NCI-H2081 treated with DMSO at 0.1 percent for 48 hours (cell line): ENCODE results near the gene TOLLIP.
"Not testable (repeated sequence)": the region's sequence is repeated elsewhere in the genome, so short reads cannot be mapped to it uniquely, and the experiment has no call there.

Experiments used
- DNase-seq: peaks from one replicate; lab custom pipeline; 2025; lab: John Stamatoyannopoulos, UW

TOLLIP gene

DNA sequence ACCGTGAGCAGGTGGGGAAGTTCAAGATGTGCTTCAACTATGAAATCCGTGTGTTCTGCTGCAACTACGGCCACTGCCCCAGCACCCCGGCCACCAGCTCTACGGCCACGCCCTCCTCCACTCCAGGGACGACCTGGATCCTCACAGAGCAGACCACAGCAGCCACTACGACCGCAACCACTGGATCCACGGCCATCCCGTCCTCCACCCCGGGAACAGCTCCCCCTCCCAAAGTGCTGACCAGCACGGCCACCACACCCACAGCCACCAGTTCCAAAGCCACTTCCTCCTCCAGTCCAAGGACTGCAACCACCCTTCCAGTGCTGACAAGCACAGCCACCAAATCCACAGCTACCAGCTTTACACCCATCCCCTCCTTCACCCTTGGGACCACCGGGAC, 63.7 kb downstream of the TOLLIP start:
- DNase-seq, result not testable (repeated sequence)

DNA sequence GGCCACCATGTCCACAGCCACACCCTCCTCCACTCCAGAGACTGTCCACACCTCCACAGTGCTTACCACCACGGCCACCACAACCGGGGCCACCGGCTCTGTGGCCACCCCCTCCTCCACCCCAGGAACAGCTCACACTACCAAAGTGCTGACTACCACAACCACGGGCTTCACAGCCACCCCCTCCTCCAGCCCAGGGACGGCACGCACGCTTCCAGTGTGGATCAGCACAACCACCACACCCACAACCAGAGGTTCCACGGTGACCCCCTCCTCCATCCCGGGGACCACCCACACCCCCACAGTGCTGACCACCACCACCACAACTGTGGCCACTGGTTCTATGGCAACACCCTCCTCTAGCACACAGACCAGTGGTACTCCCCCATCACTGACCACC, 64.9 kb downstream of the TOLLIP start:
- DNase-seq, result not testable (repeated sequence)

DNA sequence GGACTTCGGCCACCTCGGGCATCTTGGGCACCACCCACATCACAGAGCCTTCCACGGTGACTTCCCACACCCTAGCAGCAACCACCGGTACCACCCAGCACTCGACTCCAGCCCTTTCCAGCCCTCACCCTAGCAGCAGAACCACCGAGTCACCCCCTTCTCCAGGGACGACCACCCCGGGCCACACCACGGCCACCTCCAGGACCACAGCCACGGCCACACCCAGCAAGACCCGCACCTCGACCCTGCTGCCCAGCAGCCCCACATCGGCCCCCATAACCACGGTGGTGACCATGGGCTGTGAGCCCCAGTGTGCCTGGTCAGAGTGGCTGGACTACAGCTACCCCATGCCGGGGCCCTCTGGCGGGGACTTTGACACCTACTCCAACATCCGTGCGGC, 65.9 kb downstream of the TOLLIP start:
- DNase-seq, result not testable (repeated sequence)

DNA sequence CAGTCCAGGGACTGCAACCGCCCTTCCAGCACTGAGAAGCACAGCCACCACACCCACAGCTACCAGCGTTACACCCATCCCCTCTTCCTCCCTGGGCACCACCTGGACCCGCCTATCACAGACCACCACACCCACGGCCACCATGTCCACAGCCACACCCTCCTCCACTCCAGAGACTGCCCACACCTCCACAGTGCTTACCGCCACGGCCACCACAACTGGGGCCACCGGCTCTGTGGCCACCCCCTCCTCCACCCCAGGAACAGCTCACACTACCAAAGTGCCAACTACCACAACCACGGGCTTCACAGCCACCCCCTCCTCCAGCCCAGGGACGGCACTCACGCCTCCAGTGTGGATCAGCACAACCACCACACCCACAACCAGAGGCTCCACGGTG, 66.7 kb downstream of the TOLLIP start:
- not testable (repeated sequence) for DNase-seq

- no peak for DNase-seq
Observed at GRCh38 chr11:1242289-1242688, 67.1 kb downstream of the TOLLIP start.

DNA sequence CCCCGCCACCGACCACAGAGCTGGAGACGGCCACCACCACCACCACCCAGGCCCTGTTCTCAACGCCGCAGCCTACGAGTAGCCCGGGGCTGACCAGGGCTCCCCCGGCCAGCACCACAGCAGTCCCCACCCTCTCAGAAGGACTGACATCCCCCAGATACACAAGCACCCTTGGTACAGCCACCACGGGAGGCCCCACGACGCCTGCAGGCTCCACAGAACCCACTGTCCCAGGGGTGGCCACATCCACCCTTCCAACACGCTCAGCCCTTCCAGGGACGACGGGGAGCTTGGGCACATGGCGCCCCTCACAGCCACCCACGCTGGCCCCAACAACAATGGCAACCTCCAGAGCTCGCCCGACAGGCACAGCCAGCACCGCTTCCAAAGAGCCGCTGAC, 67.7 kb downstream of the TOLLIP start:
- no peak for DNase-seq

- DNase-seq, result no peak
Observed at GRCh38 chr11:1240771-1241170, 68.7 kb downstream of the TOLLIP start.

DNA sequence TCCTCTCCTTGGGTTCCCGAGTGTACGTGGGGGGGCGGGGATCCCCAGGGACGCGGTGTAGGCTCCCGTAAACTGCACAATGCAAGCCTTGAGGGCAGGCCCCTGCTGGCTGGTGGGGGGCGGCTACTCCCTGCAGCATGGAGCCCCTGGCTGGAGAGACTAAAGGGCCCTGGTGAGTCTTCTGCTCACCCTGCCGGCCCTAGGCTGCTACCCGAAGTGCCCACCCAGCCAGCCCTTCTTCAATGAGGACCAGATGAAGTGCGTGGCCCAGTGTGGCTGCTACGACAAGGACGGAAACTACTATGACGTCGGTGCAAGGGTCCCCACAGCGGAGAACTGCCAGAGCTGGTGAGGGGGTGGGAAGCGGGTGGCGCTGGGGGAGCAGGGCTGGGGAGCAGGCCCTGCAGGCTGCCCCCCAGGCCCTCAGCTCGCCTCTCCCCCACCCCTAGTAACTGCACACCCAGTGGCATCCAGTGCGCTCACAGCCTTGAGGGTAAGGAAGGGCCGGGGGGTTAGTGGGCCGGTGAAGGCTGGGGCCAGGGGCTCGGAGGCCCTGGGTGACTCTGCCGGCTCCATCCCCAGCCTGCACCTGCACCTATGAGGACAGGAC, 69.7 kb downstream of the TOLLIP start:
- no peak for DNase-seq

- no peak for DNase-seq
Observed at GRCh38 chr11:1238767-1239595, 70.5 kb downstream of the TOLLIP start.

DNA sequence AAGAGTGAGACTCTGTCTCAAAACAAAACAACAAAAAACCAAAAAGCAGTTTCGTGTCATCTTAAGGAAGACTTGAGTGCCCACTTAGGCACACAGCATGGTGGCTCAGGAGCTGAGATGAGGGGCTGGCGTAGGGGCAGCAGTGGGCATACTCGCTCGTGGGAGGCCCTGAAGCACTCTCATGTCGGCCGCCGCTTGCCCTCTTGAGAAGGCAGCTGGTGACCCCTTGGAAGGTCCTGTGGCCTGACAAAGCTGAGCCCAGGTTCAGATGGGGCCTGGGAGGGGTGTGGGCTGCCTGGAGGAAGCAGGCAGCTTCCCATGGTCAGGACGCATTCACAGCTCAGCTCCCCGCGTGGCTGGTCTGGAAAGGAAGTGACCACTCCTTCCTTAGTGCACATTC, 71.6 kb downstream of the TOLLIP start:
- no peak for DNase-seq

DNA sequence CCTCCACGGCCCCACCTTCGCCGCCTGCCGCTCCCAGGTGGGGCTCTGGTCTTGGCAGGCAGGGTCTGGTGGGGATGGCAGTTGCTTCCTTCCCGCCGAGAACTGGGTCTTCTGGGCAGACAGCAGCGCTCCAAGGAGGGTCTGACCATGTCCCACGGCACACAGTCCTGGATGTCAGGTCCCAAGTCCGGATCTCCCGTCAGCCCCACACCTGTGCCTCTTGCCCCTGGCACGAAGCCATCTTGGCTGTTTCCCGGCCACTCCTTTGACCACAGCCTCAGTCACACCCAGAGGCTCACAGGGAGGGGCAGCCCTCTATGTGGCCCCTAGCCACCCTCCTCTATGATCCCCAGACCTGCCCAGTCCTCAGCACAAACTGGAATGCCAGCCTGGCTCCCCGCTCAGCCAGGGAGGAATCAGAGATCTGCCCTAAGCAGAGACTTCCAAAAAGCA, 72.3 kb downstream of the TOLLIP start:
- DNase-seq, result no peak

- DNase-seq, result no peak
Observed at GRCh38 chr11:1236316-1237127, 72.9 kb downstream of the TOLLIP start.

DNA sequence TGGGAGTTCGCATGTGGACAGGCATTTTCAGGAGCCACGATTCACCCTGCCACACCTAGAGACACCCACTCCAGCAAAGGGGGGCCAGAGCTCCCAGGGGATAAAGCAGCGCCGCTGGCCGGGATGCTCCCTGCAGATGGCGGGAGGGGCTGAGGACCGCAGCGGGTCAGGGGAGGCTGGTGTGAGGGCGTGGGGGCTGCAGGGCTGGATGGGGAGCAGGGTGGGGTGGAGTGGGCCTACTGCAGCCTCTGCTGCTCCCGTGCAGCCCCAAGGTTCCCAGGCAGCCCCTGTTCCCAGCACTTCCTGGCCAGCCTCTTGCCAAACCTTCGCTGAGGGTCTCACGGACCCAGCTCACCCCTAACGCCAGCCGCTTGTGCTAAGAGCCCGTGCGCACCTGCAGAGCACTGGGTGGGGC, 73.5 kb downstream of the TOLLIP start:
- DNase-seq, result no peak

DNA sequence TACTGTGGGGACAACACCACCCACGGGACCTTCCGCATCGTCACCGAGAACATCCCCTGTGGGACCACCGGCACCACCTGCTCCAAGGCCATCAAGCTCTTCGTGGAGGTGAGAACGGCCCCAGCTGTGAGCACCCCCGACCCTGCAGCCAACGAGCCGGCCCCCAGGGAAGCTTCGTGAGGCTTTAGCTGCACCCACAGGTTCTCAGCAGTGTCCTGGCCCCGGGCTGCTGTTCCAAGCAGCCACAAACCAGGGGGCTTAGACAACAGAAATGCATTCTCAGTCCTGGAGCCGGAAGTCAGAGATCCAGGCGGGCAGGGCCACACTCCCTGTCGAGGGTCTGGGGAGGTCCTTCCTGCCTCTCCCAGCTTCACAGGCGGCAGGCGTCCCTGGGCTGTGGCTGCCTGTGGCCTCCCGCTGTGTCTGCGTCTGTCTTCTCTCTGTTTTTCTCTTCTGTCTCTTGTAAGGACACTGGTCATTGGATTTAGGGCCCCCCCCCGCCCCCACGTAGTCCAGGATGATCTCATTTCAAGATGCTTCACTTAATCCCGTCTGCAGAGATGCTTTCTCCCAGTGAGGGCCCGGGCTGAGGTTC, 74.0 kb downstream of the TOLLIP start:
- no peak for DNase-seq

DNA sequence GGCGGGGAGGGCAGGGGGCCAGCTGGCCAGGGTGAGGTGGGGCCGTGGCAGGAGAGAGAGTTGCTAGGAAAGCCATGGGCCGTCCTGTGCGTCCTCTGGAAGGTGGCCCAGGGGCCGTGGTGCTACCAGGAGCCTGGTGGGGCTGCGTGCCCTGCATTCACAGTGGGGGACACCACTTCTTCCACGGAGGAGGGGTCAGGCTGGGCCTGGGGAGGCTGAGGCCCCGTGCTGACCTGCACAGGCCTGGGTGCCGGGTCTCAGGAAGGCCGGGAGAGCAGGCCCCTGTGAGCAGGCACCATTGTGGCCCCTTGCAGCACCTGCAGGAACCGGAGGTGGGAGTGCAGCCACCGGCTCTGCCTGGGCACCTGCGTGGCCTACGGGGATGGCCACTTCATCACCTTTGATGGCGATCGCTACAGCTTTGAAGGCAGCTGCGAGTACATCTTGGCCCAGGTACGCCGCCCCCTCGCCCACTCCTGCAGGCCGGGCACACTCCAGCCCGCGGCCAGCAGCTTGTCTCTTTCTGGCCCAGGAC, 74.6 kb downstream of the TOLLIP start:
- no peak for DNase-seq

- DNase-seq, result no peak
Observed at GRCh38 chr11:1234054-1234720, 75.2 kb downstream of the TOLLIP start.

DNA sequence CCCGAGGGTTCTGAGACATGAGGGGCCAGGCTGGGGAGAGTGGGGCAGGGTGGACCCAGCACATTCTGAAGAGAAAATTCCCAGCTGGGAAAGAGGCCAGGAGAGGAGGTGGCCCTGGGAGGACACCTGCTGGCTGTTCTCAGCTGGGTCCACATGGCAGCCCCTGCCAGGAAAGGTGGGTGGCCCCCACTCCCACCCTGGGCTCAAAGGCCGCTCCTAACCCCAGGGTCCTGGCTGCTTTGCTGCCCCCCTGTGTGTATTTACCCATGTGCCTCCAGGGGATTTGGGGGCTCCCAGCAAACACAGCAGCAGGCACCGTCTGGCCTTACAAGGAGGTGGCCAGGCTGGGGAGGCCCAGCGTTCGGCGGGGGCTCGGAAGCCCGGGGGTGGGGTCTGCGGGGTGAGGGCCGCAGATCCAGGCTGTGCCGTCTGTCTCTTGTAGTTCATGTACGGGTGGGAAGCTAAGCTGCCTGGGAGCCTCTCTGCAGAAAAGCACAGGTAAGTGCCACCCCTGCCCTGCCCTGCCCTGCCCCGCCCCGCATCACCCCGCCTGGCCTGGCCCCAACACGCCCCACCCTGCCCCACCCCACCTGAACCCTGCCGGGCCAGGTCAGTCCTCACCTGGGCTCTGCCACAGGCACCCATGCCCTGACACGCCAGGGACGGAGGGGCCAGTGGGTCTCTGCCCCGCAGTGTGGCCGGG, 75.9 kb downstream of the TOLLIP start:
- no peak for DNase-seq

DNA sequence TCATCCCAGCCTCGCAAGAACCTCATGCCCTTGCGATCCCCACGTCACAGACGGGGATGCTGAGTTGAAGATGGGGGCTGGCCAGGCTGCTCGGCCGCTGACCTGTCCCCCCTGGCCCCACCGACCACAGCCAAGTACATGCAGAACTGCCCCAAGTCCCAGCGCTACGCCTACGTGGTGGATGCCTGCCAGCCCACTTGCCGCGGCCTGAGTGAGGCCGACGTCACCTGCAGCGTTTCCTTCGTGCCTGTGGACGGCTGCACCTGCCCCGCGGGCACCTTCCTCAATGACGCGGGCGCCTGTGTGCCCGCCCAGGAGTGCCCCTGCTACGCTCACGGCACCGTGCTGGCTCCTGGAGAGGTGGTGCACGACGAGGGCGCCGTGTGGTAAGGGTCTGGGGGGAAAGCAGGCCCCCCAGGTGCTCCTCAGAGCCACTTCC, 76.5 kb downstream of the TOLLIP start:
- DNase-seq, result no peak

DNA sequence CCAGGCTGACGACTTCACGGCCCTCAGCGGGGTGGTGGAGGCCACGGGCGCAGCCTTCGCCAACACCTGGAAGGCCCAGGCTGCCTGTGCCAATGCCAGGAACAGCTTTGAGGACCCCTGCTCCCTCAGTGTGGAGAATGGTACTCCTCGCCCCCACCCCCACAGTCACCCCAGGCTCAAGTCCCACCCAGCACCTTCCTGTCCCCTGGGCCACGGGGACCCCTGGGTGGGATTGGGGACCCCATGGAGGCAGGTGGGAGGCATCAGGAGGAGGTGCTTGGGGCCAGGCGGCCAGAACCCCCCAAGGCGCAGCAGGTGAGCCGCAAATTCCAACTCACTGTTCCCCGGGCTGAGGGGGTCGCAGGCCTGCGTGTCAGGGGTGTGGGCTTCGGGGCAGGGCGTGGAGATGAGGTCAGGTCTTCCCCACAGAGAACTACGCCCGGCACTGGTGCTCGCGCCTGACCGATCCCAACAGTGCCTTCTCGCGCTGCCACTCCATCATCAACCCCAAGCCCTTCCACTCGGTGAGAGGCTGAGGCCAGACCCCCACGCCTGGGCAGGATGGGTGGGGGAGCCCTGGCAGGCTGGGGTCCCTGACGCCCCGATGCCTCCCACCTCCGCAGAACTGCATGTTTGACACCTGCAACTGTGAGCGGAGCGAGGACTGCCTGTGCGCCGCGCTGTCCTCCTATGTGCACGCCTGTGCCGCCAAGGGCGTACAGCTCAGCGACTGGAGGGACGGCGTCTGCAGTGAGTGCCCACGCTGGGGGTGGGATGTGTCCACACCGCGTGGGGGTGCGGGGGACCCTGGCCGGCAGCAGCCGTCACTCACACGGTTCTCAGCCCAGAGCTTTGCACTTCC, 77.2 kb downstream of the TOLLIP start:
- DNase-seq, result no peak
